GM21619 (cell line): ENCODE results near the gene OR7D4.
"Not testable (repeated sequence)": the region's sequence is repeated elsewhere in the genome, so short reads cannot be mapped to it uniquely, and the experiment has no call there.

ENCODE experiments used
- ATAC-seq: cut with Tn5 transposase; IDR thresholded peaks from one replicate; pipeline ENCODE4 v1.9.1; 2021; ENCODE audit not compliant: unreplicated experiment

Gene OR7D4

DNA sequence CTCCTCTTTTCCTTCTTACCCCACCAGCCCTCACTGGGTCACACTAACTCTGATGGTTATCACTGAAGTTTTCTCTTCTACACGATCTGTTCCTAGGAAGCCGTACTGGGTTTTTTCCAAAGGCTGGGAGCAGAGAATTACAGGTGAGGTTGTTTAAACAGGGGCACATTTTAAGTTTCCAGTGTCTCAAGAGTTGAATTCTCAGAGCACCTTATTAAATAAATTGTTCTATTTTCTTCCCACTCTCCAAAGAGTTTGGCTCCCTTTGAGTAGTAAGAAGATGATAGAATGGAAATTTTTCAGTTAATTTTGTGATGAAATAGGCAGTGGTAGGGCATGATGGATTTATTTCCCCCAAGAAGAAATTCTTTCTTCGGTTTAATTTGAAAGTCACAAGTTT lies at the start of gene OR7D4:
Gene OR7D4 (minus strand): TSS at position 101 of the 400 bp plus-strand sequence. CDS start 4,752 bp downstream, outside the sequence.
- ATAC-seq: no peak

DNA sequence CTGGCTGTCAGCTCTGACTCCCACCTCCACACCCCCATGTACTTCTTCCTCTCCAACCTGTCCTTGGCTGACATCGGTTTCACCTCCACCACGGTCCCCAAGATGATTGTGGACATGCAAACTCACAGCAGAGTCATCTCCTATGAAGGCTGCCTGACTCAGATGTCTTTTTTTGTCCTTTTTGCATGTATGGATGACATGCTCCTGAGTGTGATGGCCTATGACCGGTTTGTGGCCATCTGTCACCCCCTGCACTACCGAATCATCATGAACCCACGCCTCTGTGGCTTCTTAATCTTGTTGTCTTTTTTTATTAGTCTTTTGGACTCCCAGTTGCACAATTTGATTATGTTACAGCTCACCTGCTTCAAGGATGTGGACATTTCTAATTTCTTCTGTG lies 31.8 kb upstream of the OR7D4 start:
- ATAC-seq: no peak

DNA sequence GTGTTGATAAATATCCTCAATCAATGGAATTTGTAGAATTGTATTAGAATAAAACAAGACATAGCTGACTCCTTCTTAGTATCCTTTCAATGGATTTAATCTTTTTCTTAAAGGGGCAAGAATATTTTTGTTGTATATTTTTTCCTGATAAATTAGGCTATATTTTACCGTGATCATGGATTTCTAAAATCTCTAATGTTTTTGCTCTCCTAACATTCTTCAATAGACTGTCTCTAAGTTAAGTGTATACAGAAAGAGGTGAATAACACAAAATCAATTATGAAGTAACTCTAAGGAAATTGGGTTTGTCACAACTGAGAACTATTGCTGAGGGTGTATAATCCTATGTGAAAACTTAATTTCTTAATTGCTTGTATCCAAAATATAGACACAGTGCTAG lies 31.2 kb upstream of the OR7D4 start, which contains the start of gene OR7E24:
Gene OR7E24 (plus strand): TSS at position 301 of the 400 bp plus-strand sequence. CDS start 114 bp downstream, outside the sequence.
- ATAC-seq: no peak

DNA sequence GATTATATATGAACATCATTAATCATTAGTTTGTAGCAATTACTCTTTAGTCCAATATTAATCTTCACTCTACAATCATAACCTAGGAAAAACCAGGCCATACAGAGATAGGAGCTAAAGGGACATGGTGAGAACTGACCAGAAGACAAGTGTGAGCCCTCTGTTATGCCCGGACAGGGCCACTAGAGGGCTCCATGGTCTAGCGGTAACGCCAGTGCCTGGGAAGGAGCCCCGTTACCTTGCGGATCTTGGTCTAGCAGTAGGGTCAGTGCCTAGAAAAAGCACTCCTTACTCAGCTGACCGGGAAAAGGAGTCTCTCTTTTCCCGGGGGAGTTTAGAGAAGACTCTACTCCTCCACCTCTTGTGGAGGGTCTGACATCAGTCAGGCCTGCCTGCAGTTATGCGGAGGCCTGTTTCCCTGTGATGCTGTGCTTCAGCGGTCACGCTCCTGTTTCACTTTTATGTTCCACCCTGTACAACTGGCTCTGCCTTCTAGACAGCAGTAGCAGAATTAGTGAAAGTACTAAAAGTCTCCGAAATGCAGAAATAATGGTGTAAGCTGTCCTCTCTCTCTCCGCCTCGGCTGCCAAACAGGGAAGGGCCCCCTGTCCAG lies 13.8 kb downstream of the OR7D4 start:
- no peak for ATAC-seq

DNA sequence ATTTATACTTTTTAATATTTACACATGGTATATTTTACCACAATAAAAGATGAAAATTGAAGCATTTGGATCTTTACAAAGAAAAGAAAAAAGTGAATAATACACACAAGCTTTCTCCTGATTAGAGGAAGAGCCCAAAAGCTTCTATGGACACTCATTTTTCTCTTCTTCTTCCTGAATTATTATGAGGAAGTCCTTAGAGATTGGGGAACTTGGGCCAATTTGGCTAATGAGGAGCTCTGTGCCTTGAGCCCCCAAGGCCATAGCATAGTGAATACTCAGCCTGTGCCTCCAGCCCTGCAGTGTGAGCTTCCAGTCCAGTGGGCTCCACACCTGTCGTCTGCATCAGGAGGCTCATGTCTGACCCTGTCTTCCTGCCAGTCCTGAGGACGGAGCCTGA lies 21.3 kb downstream of the OR7D4 start:
- ATAC-seq: not testable (repeated sequence)

DNA sequence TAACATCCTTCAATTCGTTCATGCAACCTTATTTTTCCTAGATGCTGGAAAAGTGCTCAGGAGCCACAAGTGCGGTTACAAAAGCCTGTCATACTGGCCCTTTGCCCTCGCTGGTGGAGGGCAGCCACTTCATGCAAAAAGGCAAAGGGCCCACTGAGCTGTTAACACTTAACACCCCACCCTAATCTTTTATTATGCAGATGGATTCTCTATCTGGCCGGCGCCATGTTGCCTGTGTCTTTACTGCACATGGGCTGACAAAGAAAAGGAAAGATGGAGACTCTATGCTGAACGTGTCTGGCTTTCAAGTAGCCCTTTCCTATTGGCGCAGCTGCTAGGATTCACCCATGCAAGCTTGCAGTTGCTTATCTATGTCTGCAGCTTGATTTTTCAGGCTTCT lies 29.9 kb downstream of the OR7D4 start:
- ATAC-seq: no peak

DNA sequence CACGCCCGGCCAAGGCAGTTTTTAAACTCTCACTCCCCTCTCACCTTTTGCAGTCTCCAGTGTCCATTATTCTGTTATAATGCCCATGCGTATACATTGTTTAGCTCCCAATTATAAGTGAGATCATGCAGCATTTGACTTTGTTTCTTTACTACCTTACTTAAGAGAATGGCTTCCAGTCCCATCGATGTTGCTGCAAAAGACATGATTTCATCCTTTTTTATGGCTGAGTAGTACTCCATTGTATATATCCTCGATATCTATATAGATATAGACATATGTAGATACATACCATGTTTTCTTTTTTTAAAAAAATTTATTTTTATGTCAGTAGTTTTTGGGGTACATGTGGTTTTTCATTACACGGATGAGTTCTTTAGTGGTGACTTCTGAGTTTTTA lies 32.2 kb downstream of the OR7D4 start:
- no peak for ATAC-seq

DNA sequence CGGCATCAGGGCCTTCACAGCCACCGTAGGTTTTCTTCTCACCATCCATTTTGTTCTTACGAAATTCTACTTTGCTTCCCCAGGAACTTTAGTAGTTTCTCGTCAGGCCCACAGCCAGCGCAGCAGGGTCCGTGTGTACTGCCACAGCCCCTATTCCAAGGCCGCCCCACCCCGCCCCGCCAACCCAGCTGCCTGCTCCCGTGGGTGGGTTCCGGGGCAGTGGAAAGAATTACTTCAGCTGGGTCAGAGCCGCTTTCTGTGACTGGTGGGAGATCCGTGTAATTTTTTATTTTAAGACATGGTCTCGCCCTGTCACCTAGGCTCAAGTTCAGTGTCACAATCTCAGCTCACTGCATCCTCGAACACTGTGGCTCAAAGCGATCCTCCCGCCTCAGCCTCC lies 36.4 kb downstream of the OR7D4 start:
- ATAC-seq: no peak

DNA sequence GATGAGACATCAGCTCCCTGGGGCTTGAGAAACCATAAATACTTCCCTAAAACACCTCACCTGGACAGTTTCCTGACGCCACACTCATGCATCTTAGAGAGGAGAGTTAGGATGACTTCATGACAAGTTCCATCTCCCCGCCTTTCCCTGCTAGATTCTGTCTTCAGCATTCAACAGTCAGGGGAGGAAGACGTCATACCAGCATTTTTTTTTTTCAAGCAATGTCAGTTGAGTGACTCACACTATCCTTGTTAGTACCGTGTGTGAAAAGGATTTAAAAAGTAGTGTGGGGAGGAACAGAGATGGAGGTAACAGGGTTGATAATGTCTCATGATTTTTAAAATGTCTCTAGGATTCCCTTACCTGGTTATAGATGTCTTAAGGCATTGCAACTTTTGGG lies 40.5 kb downstream of the OR7D4 start, which contains the start of gene OR7D2:
Gene OR7D2 (plus strand): TSS at position 79 of the 400 bp plus-strand sequence. CDS start 6,803 bp downstream, outside the sequence.
- no peak for ATAC-seq

DNA sequence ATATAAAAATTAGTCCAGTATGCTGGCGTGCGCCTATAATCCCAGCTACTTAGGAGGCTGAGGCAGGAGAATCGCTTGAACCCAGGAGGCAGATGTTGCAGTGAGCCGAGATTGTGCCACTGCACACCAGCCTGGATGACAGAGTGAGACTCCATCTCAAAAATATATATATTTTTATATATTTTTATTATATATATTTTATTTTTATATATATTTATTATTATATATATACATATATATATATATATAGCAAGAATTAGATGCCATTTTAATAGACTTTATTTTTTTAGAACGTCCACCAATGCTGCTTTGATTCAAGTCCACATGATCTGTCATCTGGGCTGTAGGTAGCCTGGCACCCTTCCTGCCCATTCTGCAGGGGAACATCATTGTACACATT lies 44.1 kb downstream of the OR7D4 start:
- ATAC-seq: no peak

DNA sequence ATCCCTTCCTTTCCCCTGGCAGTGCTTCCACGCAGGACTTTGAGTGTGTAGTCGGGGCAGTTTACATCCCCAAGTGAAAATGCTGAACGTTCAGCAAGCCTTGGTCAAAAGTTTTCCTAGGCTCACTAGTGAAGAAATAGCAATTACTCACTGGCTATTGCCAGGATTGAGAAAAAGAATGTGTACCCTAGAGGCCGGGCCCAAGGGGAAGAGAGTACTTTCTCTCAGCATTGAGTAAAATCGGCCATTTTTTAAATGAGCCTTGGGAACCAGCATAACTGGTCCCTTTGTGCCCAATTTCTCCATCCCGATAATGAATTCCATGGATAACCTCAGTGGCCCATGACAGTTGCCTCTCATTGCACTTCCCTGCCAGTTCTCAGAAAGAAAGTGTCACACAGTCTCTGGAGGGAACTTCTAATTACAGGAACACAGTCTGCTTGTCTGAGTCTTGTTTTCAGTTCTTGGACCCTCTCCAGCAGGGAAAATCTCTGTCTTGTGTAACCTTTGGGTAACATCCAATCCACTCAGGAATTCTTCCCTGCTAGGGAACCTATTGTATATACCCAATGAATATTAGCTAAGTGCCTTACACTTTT lies 47.9 kb downstream of the OR7D4 start:
- ATAC-seq: no peak

DNA sequence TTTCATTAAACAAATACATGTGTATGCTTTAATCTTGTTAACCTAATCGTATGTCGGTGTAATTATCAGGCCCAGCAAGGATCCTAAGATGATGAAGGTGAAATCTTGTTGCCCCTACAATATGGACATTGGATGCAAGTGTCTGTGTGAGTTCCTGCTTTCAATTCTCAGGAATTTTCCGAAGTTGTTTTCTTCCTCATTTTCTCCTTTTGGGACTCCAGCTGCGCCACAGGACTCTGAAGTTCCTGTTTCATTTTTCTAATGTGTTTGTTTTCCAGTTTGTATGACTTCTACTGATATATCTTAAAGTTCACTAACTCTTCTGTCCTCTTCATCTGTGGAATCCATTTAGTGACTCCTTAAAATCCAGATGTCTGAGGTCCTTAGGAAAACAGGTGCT lies 52.5 kb downstream of the OR7D4 start:
- no peak for ATAC-seq

DNA sequence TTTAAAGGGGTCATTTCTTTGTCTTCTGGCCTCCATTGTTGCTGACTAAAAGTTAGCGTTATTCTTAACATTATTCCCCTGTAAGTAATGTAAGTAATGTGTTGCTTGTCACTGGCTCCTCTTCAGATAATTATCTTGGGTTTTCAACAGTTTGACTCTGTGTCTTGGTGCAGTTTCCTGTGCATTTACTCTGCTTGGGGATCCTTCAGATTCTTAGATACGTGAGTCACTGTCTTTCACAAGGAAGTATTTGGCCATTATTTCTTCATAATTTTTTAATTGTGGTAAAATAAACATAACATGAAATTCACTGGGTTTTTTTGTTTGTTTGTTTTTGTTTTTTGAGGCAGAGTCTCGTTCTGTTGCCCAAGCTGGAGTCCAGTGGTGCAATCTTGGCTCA lies 54.1 kb downstream of the OR7D4 start:
- ATAC-seq: no peak

DNA sequence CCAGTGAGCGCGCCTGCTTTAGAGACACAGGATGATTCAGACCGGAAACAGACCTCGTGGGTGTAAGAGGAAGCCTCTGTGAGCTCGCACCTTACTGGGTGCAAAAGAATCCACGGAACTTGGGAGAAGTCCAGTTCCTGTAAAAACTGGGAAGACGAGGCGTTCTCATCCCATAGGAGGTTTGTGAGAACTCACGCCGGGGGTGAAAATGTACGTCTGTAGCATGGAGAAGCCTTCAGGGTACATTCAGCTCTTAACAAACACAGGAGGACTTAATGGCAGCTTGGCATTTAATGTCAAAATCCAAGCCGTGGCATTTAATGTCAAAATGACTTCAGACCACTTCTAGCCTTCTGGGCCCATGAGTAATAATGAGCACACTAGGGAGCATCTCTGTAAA lies 58.0 kb downstream of the OR7D4 start:
- ATAC-seq: no peak
